Ovary (tissue), 3 donors: ENCODE measurements around the gene NKAIN4.

Experiments
- CTCF ChIP-seq, 3 donors: fragments of 450-650 bp in 2 of 3; fragments of 200-600 bp in 1 of 3; IDR thresholded peaks; one replicate each; pipeline versions ENCODE4 v1.5.1 to v1.8.0; 2016 to 2022; ENCODE audit warnings: antibody characterized with exemption in 3 of 3, mild to moderate bottlenecking in 1 of 3
- EP300 ChIP-seq: sonication (generic); formaldehyde crosslinking; IDR thresholded peaks from one replicate; pipeline ENCODE4 v1.6.1; 2017; ENCODE audit warnings: antibody characterized with exemption
- donor health status: DM: no; HTN: no; CAD: no.

DNA sequence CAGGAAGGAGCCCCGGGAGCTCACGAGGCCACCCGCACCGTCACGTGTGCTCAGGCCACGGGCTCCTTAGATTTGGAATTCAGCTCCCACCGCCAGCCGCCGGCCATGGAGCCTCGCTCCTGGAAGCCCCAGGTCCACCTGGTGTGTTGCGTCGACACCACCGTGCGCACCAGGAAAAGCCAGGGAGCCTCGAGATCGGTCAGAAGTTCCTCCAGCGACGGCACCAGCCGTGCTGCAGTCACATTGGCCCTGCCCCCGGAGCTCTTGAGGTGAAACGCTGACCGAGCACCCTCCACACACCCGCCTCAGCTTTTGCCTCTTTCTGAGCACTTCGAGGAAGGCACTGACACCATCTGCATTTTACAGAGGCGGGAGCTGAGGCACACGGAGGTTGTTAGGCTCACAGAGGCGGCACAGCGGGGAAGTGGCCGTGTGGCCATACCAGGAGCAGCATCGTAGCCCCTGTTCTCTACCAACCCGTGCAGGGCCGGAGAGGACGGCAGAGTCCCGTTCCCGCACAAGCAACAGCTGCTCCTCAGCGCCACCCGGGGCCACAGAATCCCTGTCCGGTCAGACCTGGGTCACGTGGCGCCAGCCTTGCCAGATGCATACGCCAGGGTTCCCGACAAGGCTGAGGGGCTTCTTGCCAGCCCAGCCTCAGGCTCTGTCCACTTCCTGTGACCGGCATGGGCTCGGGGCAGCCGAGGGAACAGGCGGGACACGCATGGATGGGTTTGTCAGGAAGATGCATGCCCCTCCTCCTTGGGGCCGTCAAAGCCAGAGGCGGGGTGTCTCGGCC is 7.6 kb downstream of the NKAIN4 start:
- TF ChIP-seq CTCF (IDR thresholded peaks at IDR 0.05) (no peak), EP300 (no peak)
